Measurements from ENCODE around the gene EXOSC3. TPM values are rescaled to one million over a fixed set of nuclear protein-coding genes. Genes with fewer than 3 reads are reported as not detected.

Gene EXOSC3
- total and polyA plus RNA-seq, 2 donors (not counting 1 experiment from before 2014, with no cell fraction given) = 11.7 to 55.3 TPM

GRCh38 chr9:37745970-37746369, 38.9 kb downstream of the EXOSC3 start:
- Histone ChIP-seq H3K36me3 (replicated peaks in 1 of 2; ENCODE audit: control extremely low read depth in 1 of 2, control insufficient read depth in 1 of 2, extremely low read depth in 1 of 2, insufficient read depth in 2 of 2, low read length in 1 of 2) (no peaks in the 10 kb centered on the region), H3K9me3 (ENCODE audit: control extremely low read depth in 1 of 3, control insufficient read depth in 2 of 3, insufficient read depth in 1 of 3, low read length in 2 of 3) (no peaks in the 10 kb centered on the region), H2AFZ (ENCODE audit: insufficient read depth, low read depth, low read length, poor library complexity, severe bottlenecking) (no peak overlapping the region), H4K20me1 (ENCODE audit: control insufficient read depth, insufficient read depth, low read length, poor library complexity, severe bottlenecking) (no peaks in the 10 kb centered on the region), H3K4me3 (ENCODE audit: control extremely low read depth in 1 of 5, extremely low read depth in 1 of 5, insufficient read depth in 1 of 5, low read depth in 2 of 5, low read length in 4 of 5) (no peak overlapping the region), H3K9ac (ENCODE audit: low read length) (no peak overlapping the region), H3K4me1 (ENCODE audit: control insufficient read depth in 2 of 2, insufficient read depth in 2 of 2, low read length in 2 of 2) (no peaks in the 10 kb centered on the region), H3K27me3 (replicated peaks in 1 of 4; ENCODE audit: control extremely low read depth in 1 of 4, control insufficient read depth in 3 of 4, insufficient read depth in 4 of 4, low read length in 3 of 4) (peaks cover 0 to 5% (median 0%) of the 10 kb centered on the region in 4 experiments), H3K79me2 (ENCODE audit: control insufficient read depth, insufficient read depth, low read length) (no peaks in the 10 kb centered on the region), H3K27ac (ENCODE audit: low read length in 2 of 2) (no peak overlapping the region), H3K4me2 (replicated peaks; ENCODE audit: low read depth, low read length, poor library complexity, severe bottlenecking) (no peak overlapping the region)
- 84% methylated on average over 7 of the region's 8 CpGs for WGBS (ENCODE audit: insufficient coverage)
- TF ChIP-seq EZH2 (IDR thresholded peaks at IDR 0.05; ENCODE audit: borderline replicate concordance, insufficient read depth, low read depth, low read length, poor library complexity, severe bottlenecking) (no peak), CTCF (IDR thresholded peaks at IDR 0.05) (no peak)
- DNase-seq (no peak), ATAC-seq (ENCODE audit: low read depth) (no peak)
- Mint-ChIP-seq H3K27me3 (no peaks in the 10 kb centered on the region), H3K27ac (no peak overlapping the region), H3K4me3 (no peak overlapping the region), H3K4me1 (no peaks in the 10 kb centered on the region), H3K9me3 (ENCODE audit: insufficient read depth) (no peaks in the 10 kb centered on the region)
- intact Hi-C loops (cut with micrococcal nuclease) = loop anchor here (2.0 to 10.0 kb wide), 2 partner anchors 91 to 263 kb away; partner anchors contain the start of gene FRMPD1
- CTCF ChIA-PET = interaction anchor here (1.0 to 1.8 kb wide), 2 partner anchors 13 to 24 kb away, joined by 3 to 4 read pairs; no protein-coding TSS in a partner anchor
- POLR2A ChIA-PET = no interaction called here

- no peak overlapping the region for H3K4me2 ChIP-seq (replicated peaks; ENCODE audit: low read depth, low read length, poor library complexity, severe bottlenecking)
- Mint-ChIP-seq H3K27ac (no peak overlapping the region), H3K4me3 (no peak overlapping the region), H3K27me3 (peaks cover 4% of the 10 kb centered on the region), H3K4me1 (no peaks in the 10 kb centered on the region), H3K9me3 (ENCODE audit: insufficient read depth) (no peaks in the 10 kb centered on the region)
- no peak overlapping the region for H2AFZ ChIP-seq (ENCODE audit: insufficient read depth, low read depth, low read length, poor library complexity, severe bottlenecking)
- no peak overlapping the region for H3K4me3 ChIP-seq (ENCODE audit: control extremely low read depth in 1 of 5, extremely low read depth in 1 of 5, insufficient read depth in 1 of 5, low read depth in 2 of 5, low read length in 4 of 5)
- no peaks in the 10 kb centered on the region for H3K36me3 ChIP-seq (replicated peaks in 1 of 2; ENCODE audit: control extremely low read depth in 1 of 2, control insufficient read depth in 1 of 2, extremely low read depth in 1 of 2, insufficient read depth in 2 of 2, low read length in 1 of 2)
- no peaks in the 10 kb centered on the region for H3K4me1 ChIP-seq (ENCODE audit: control insufficient read depth in 2 of 2, insufficient read depth in 2 of 2, low read length in 2 of 2)
- DNase-seq (no peak), ATAC-seq (ENCODE audit: low read depth) (no peak)
- peaks cover 0 to 5% (median 0%) of the 10 kb centered on the region in 4 experiments for H3K27me3 ChIP-seq (replicated peaks in 1 of 4; ENCODE audit: control extremely low read depth in 1 of 4, control insufficient read depth in 3 of 4, insufficient read depth in 4 of 4, low read length in 3 of 4)
- no peak overlapping the region for H3K27ac ChIP-seq (ENCODE audit: low read length in 2 of 2)
- POLR2A ChIA-PET = no interaction called here
- TF ChIP-seq CTCF (IDR thresholded peaks at IDR 0.05) (no peak), EZH2 (IDR thresholded peaks at IDR 0.05; ENCODE audit: borderline replicate concordance, insufficient read depth, low read depth, low read length, poor library complexity, severe bottlenecking) (no peak)
- H3K9ac ChIP-seq (ENCODE audit: low read length) = no peak overlapping the region
- CTCF ChIA-PET = interaction anchor here (0.5 kb wide), 1 partner anchor 1161 kb away, joined by 6 read pairs; no protein-coding TSS in a partner anchor
- H4K20me1 ChIP-seq (ENCODE audit: control insufficient read depth, insufficient read depth, low read length, poor library complexity, severe bottlenecking) = no peaks in the 10 kb centered on the region
- intact Hi-C loops (cut with micrococcal nuclease) = loop anchor here (10.0 kb wide), 1 partner anchor 86 kb away; the partner anchor contains the start of gene FRMPD1
- WGBS (ENCODE audit: insufficient coverage) = 90% methylated on average over 14 of the region's 15 CpGs
- no peaks in the 10 kb centered on the region for H3K9me3 ChIP-seq (ENCODE audit: control extremely low read depth in 1 of 3, control insufficient read depth in 2 of 3, insufficient read depth in 1 of 3, low read length in 2 of 3)
- H3K79me2 ChIP-seq (ENCODE audit: control insufficient read depth, insufficient read depth, low read length) = no peaks in the 10 kb centered on the region
These were observed 44.1 kb downstream of the EXOSC3 start for GRCh38 chr9:37740631-37741328.

All from B cell (primary cell).